ENCODE measurements around the gene HAPSTR1.

Gene HAPSTR1

DNA sequence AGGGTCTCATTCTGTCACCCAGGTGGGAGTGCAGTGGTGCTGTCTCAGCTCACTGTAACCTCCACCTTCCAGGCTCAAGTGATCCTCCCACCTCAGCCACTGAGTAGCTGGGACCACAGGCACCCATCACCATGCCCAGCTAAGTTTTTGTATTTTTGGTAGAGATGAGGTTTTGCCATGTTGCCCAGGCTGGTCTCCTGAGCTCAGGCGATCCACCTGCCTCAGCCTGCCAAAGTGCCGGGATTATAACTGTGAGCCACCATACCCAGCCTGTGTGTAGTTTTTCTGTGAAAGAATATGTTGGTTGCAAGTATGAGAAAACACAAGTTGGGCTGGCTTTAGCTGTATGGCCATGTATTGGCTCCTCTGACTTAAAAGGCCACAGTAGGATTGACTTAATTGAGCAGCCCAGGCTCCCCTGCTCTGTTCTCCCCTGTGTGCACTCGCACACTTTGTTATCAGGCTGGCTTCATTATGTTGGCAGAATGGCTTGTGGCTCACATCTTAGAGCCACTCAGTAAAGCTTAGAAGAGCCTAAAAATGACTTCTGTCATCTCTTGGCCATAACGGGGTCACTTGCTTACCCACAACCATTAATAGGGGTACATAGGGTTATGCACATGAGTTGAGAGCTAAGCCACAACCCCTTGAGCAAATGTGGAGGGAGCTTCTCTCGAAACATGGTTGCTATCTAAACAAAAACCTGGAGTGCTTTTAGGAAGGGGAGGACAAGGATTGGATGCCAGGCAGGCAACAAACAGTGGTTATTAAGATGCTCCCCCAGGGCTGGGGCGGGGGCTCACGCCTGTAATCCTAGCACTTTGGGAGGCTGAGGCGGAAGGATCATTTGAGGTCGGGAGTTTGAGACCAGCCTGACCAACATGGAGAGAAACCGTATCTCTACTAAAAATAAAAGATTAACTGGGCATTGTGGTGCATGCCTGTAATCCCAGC, 6.1 kb downstream of the HAPSTR1 start:
- DNase-seq (ENCODE audit: low read depth): no peak
- H3K4me3 ChIP-seq (ENCODE audit: low read length): no peak overlapping the region

DNA sequence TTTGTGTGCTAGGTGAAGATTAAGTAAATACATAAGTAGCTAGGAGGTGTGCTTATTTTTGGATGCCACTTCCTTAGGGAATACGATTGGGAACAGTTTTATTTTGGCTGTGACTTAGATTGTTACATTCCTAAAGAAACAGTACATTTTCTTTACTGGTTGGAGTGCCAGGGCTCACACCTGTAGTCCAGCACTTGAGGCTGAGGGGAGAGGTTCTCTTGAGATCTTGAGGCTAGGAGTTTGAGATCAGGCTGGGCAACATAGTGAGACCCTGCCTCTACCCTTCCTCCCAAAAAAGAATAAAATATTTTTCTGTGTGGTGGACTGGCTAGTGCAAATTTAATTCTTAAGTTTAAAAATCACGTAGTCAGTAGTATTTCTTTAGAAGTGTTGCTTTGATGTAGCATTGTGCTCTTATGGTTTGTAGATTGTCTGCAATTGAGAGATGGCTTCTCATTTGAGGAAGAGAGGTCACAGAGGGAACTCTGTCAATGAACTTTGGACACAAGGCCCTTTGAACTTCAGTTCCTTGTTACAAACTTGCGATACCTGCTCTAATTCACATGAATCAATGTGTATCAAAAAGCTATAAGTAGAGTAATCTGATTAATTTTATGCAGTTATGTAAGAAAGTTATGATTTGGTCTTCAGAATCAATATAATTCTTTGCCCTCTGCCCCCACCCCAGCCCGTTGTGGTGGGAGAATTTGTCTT, 7.1 kb downstream of the HAPSTR1 start:
- TF ChIP-seq, protein P1, sequence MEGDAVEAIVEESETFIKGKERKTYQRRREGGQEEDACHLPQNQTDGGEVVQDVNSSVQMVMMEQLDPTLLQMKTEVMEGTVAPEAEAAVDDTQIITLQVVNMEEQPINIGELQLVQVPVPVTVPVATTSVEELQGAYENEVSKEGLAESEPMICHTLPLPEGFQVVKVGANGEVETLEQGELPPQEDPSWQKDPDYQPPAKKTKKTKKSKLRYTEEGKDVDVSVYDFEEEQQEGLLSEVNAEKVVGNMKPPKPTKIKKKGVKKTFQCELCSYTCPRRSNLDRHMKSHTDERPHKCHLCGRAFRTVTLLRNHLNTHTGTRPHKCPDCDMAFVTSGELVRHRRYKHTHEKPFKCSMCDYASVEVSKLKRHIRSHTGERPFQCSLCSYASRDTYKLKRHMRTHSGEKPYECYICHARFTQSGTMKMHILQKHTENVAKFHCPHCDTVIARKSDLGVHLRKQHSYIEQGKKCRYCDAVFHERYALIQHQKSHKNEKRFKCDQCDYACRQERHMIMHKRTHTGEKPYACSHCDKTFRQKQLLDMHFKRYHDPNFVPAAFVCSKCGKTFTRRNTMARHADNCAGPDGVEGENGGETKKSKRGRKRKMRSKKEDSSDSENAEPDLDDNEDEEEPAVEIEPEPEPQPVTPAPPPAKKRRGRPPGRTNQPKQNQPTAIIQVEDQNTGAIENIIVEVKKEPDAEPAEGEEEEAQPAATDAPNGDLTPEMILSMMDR (conservative IDR thresholded peaks at IDR 0.05; ENCODE audit: low read length): no peak
- no peak for DNase-seq (ENCODE audit: low read depth)
- no peak overlapping the region for H3K4me3 ChIP-seq (ENCODE audit: low read length)

More for the DNA sequence above, 6.1 kb downstream of the HAPSTR1 start:
- TF ChIP-seq, protein P1 (conservative IDR thresholded peaks at IDR 0.05; ENCODE audit: low read length): no peak

DNA sequence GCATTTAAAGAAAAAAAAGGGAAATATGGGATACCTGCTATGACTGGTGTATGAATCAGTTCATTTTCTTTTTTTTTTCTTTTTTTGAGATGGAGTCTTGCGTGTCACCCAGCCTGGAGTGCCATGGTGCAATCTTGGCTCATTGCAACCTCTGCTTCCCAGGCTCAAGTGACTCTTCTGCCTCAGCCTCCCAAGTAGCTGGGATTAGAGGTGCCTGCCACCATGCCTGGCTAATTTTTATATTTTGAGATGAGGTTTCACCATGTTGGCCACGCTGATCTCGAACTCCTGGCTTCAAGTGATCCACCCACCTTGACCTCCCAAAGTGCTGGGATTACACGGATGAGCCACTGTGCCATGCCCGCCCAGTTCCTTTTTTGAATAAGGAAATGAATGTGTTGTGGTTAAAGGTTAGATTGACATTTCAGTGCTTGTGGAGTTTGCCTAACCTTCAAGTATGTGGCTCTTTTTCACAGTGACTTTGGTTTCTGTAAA, 7.7 kb downstream of the HAPSTR1 start:
- H3K4me3 ChIP-seq (ENCODE audit: low read length): no peak overlapping the region
- TF ChIP-seq, protein P1 (conservative IDR thresholded peaks at IDR 0.05; ENCODE audit: low read length): no peak
- peak; percentile 50 for DNase-seq (ENCODE audit: low read depth)

DNA sequence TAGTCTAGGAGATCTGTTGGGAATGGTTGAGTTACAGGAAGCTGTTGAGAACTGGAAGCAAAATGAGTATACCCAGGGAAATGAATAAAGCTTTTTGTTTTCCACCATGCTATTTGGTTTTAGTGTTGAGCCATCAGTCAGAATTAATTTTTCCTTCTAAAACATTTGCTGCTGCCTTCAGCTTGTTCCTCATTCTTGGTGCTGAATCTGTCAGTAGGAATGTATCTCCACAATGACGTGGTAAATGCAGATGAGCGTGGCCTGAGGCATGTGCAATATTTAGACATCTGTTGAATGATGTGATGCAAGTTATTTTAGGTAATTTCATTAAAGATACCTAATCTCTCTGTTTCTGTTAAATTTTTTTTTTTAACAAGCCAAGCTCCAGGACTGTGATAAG, 10.9 kb downstream of the HAPSTR1 start:
- peak; percentile 91 for DNase-seq (ENCODE audit: low read depth)
- H3K4me3 ChIP-seq (ENCODE audit: low read length): no peak overlapping the region
- TF ChIP-seq, protein P1 (conservative IDR thresholded peaks at IDR 0.05; ENCODE audit: low read length): no peak

DNA sequence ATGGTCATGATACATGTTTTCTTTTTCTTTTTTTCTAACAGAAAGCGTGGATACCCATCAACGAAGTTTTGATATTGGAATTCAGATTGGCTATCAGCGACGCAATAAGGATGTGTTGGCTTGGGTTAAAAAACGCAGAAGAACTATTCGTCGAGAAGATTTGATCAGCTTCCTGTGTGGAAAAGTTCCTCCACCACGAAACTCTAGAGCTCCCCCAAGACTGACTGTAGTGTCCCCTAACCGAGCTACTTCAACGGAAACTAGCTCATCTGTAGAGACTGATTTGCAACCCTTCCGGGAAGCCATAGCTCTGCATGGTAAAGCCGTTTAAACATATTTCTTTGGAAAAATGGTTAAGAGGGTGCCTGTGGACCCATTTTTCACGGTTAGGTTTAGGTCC, 11.5 kb downstream of the HAPSTR1 start:
- no peak overlapping the region for H3K4me3 ChIP-seq (ENCODE audit: low read length)
- no peak for DNase-seq (ENCODE audit: low read depth)
- TF ChIP-seq, protein P1 (conservative IDR thresholded peaks at IDR 0.05; ENCODE audit: low read length): no peak

DNA sequence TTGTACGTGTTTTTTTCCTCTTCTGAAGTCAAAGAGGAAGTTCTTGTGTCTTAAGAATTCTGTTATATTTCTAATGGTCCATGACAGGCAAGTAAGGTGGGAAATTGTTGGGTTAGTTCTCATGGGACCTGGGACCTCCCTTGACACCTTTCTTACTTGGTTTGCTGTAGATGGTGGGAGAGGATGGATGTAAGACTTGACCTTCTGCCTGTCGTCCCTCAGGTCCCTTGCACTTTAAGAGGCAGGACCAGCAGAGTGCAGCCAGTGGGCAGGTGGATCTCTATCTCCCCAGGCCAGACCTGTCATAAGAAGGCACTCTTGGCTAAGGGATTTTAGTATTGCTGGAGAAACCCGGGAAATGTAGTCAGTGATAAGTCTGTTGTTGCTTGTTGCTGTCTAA, 12.1 kb downstream of the HAPSTR1 start:
- no peak for DNase-seq (ENCODE audit: low read depth)
- TF ChIP-seq, protein P1 (conservative IDR thresholded peaks at IDR 0.05; ENCODE audit: low read length): no peak

More for the DNA sequence above, 12.1 kb downstream of the HAPSTR1 start:
- H3K4me3 ChIP-seq (ENCODE audit: low read length): no peak overlapping the region
